ENCODE results near the gene CDK17. TPM values are rescaled to one million over a fixed set of nuclear protein-coding genes. Genes with fewer than 3 reads are reported as not detected.
"Not testable (repeated sequence)": the region's sequence is repeated elsewhere in the genome, so short reads cannot be mapped to it uniquely, and the experiment has no call there.

Gene CDK17
- total and polyA plus RNA-seq, 5 experiments from 2014 or later: 22.1 to 75.6 (median 32.2) TPM

DNA sequence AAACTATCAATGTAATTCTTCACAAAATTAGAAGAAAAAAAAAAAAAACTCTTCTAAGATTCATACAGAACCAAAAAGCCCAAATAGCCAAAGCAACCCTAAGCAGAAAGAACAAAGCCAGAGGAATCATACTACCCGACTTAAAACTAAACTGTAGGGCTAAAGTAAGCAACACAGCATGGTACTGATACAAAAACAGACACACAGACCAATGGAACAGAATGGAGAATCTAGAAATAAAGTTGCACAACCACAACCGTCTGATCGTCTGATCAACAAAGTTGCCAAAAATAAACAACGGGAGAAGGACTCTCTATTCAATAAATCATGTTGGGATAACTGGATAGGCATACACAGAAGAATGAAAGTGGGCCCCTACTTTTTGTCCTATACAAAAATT is 16.9 kb downstream of the CDK17 start:
- peak overlapping the region in 4 of 10 donors; percentile 2 to 27 (median 12) for H3K27ac Mint-ChIP-seq
- POLR2A ChIA-PET: no interaction called here

DNA sequence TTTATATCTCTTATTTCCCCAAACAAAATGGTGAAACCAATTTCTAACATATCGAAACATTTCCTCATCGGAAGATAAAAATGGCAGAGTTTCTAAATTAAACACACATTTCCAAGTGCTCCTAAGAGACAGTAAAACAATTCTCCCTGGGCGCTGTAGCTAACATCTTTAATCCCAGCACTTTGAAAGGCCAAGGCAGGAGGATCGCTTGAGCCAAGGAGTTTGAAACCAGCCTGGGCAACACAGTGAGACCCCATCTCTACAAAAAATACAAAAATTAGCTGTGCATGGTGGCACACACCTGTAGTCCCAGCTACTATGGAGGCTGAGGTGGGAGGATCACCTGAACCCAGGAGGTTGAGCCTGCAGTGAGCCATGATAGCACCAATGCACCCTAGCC is 20.5 kb downstream of the CDK17 start:
- H3K27me3 Mint-ChIP-seq, H3K36me3 Mint-ChIP-seq, DNase-seq, ATAC-seq, H3K4me3 Mint-ChIP-seq: not testable (repeated sequence)
- H3K27ac Mint-ChIP-seq: peak overlapping the region in 9 of 10 donors; percentile 3 to 94 (median 56)
- peaks cover 29 to 90% (median 74%) of the 10 kb centered on the region in 4 donors for H3K4me1 Mint-ChIP-seq
- POLR2A ChIA-PET: interaction anchor here (0.7 to 5.1 kb wide), 3 partner anchors 11 to 20 kb away, joined by 3 to 54 read pairs (median 5); partner anchors contain the start of gene CDK17
- peaks cover 0 to 15% (median 7%) of the 10 kb centered on the region in 9 donors for H3K9me3 Mint-ChIP-seq

More for the DNA sequence above, 16.9 kb downstream of the CDK17 start:
- peak overlapping the region in 2 of 10 donors; percentile 5 to 42 for H3K4me3 Mint-ChIP-seq
- no peaks in the 10 kb centered on the region for H3K27me3 Mint-ChIP-seq
- no peak for DNase-seq
- H3K9me3 Mint-ChIP-seq: peaks cover 0 to 15% (median 5%) of the 10 kb centered on the region in 9 donors
- H3K36me3 Mint-ChIP-seq: peaks cover 0 to 13% (median 6%) of the 10 kb centered on the region in 3 donors
- peaks cover 22 to 90% (median 78%) of the 10 kb centered on the region in 4 donors for H3K4me1 Mint-ChIP-seq
- ATAC-seq: no peak

- H3K27me3 Mint-ChIP-seq: no peaks in the 10 kb centered on the region
- DNase-seq: no peak
- peaks cover 28 to 90% (median 74%) of the 10 kb centered on the region in 4 donors for H3K4me1 Mint-ChIP-seq
- peak overlapping the region; percentile 94 to 99 (median 98) for H3K27ac Mint-ChIP-seq
- peaks cover 0 to 5% (median 0%) of the 10 kb centered on the region in 3 donors for H3K36me3 Mint-ChIP-seq
- H3K4me3 Mint-ChIP-seq: peak overlapping the region; percentile 85 to 96 (median 93)
- POLR2A ChIA-PET: interaction anchor here (0.7 to 5.1 kb wide), 6 partner anchors 11 to 128 kb away, joined by 3 to 54 read pairs (median 4); partner anchors contain the start of gene CDK17
- no peak for ATAC-seq
- H3K9me3 Mint-ChIP-seq: peaks cover 0 to 12% (median 6%) of the 10 kb centered on the region in 9 donors
Observed at GRCh38 chr12:96378319-96378718, 21.9 kb downstream of the CDK17 start.

DNA sequence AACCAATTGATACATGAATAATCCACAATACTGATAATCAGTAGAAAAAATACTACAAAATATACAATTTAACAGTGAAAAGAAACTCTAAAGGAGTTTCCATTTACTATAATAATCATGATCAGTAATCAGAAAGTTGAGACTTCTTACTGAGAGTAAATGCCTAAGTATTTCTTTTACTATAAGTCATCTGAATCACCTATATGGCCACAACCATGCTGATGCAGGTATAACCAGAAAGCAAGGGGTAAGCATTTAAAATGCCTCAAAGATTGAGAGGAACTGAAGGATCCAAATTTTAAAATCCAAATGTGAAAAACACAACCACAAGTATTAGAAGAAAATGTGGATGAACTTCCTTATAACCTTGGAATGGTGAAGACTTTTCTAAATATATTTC is 23.4 kb downstream of the CDK17 start:
- ATAC-seq (no peak), DNase-seq (no peak)
- Mint-ChIP-seq H3K27me3 (no peaks in the 10 kb centered on the region), H3K4me3 (peak overlapping the region in 7 of 10 donors; percentile 39 to 94 (median 85)), H3K4me1 (peaks cover 37 to 88% (median 72%) of the 10 kb centered on the region in 4 donors), H3K27ac (peak overlapping the region; percentile 16 to 99 (median 96)), H3K9me3 (peaks cover 0 to 8% (median 0%) of the 10 kb centered on the region in 9 donors), H3K36me3 (no peaks in the 10 kb centered on the region)
- POLR2A ChIA-PET: no interaction called here

DNA sequence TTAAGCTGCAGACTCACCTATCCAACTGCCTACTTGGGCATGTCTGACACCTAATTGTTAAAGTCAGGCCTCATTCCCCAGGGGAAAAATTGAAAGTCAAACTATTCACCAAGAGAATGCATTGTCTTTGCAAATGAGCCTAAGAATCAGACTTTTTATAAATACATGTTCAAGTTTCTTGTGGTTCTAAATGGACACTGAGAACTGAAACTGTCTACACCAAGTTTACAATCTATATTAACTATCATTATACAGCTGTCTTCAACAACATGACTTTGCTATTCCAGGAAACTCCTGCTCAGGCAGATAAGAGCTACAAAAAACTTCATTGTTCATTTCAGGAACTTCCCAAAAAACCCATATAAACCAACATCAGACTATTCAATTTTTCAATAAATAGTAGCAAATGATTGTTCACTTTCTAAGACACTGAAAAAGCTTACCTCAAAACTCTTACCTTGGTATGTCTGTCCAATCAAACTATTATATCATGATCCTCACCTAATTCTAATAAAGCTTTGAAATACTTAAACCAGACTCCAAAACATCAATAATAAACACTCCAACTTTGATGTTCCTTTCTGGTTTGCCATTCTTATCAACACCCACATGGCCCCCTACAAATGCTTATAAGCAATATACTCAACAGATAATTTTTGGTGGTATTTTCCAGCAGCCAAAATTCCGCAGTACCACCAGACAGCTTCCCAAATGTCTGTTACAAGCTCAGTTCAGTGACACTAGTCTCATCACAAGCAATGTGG is 24.2 kb downstream of the CDK17 start:
- Mint-ChIP-seq H3K27me3 (no peaks in the 10 kb centered on the region), H3K4me1 (peaks cover 42 to 92% (median 76%) of the 10 kb centered on the region in 4 donors), H3K9me3 (peaks cover 0 to 8% (median 0%) of the 10 kb centered on the region in 9 donors), H3K27ac (peak overlapping the region; percentile 16 to 99 (median 88)), H3K4me3 (peak overlapping the region in 9 of 10 donors; percentile 17 to 91 (median 35)), H3K36me3 (no peaks in the 10 kb centered on the region)
- ATAC-seq: no peak
- POLR2A ChIA-PET: interaction anchor here (0.6 to 1.8 kb wide), 4 partner anchors 23 to 107 kb away, joined by 3 to 20 read pairs (median 8); partner anchors contain the start of gene CDK17
- no peak for DNase-seq

DNA sequence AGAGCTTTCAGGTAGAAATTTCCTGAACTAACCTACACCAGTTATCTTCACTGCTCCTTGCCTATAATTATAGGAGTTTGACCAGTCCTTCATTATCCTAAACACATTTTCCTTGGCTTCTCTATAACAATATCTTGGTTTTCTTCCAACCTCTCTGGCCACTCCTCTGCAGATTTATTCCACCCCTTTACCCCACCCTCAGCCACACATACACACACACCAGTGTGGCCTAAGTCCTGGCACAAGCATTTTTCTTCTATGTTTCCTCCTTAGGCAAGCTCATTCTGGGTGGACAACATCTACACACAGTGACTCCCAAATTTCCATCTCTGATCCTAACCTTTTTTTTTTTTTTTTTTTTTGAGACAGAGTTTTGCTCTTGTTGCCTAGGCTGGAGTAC is 25.1 kb downstream of the CDK17 start:
- peaks cover 38 to 88% (median 72%) of the 10 kb centered on the region in 4 donors for H3K4me1 Mint-ChIP-seq
- no peak for DNase-seq
- ATAC-seq: no peak
- H3K9me3 Mint-ChIP-seq: peaks cover 0 to 8% (median 0%) of the 10 kb centered on the region in 9 donors
- H3K36me3 Mint-ChIP-seq: no peaks in the 10 kb centered on the region
- H3K27ac Mint-ChIP-seq: peak overlapping the region; percentile 16 to 94 (median 74)
- POLR2A ChIA-PET: interaction anchor here (0.7 to 1.8 kb wide), 4 partner anchors 22 to 49 kb away, joined by 3 to 20 read pairs (median 5); partner anchors contain the start of gene CDK17
- peak overlapping the region in 8 of 10 donors; percentile 17 to 71 (median 32) for H3K4me3 Mint-ChIP-seq
- no peaks in the 10 kb centered on the region for H3K27me3 Mint-ChIP-seq

DNA sequence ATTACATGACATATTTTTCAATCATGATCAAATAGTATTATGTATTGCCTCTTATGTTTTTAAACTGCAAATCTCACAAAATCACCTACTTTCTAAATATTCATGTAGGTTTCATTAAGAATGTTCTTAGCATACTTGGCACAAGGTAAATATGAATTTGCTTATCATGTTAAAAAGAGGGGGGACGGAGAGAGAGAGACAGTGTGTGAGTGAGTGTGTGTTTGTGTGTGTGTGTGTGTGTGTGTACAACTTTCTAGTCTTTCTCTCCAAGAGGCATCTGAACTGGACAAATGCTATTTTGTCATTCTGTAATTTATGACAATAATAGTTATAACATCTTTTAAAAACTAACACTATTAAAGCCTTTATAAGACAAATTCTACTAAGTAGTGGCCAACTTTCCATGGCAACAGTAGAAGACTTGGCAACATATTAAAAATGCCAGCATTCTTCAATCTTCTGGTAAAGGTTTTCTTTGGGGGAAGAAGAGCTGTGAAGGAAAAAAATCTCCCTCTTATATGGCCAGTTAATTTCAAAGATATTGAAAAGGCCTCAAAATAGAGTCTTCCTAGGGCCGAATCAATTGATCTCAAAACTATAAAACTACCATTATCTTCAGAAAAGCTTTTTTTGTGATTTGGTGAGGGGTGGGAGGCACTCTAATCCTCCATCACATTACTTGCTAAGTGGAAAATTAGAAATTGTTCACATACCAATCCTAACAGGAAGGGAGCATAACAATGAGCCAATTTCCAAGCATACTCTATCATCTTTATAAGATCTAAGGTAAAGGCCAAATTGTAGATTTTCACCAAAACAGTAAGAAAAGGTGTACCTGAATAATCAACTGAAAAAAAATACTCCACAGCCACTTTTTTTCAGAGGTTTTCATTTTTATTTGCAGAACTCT is 28.2 kb downstream of the CDK17 start:
- Mint-ChIP-seq H3K27me3 (no peaks in the 10 kb centered on the region), H3K9me3 (no peaks in the 10 kb centered on the region), H3K4me1 (peaks cover 45 to 84% (median 78%) of the 10 kb centered on the region in 4 donors), H3K36me3 (peaks cover 0 to 3% (median 3%) of the 10 kb centered on the region in 3 donors), H3K4me3 (peak overlapping the region in 6 of 10 donors; percentile 0 to 42 (median 22)), H3K27ac (peak overlapping the region in 6 of 10 donors; percentile 8 to 79 (median 56))
- POLR2A ChIA-PET: no interaction called here
- no peak for DNase-seq
- ATAC-seq: no peak

DNA sequence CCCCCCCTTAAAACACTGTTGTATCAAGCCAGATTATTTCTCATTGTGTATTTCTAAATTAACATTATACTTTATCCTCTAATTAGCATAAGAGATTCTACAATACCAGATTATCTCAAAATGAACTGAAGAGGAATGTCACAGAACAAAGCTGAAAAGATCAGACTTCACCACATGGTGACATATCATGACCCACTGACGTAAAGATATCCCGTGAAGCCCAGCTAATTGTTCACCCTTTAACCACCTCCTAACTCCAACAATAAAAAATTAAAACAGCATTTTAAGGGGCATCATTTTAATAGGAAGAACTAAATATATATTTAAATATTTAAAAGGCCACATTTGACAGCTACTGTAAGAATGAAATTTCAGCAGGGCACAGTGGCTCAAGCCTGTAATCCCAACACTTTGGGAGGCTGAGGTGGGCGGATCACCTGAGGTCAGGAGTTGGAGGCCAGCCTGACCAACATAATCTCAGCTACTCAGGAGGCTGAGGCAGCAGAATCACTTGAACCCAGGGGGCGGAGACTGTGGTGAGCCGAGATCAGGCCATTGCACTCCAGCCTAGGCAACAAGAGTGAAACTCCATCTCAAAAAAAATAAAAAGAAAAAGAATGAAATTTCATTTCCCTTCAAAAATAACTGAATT is 29.0 kb downstream of the CDK17 start:
- H3K27me3 Mint-ChIP-seq: no peaks in the 10 kb centered on the region
- no peaks in the 10 kb centered on the region for H3K9me3 Mint-ChIP-seq
- POLR2A ChIA-PET: interaction anchor here (0.6 kb wide), 1 partner anchor 14 kb away, joined by 4 read pairs; no protein-coding TSS in a partner anchor
- peak overlapping the region in 6 of 10 donors; percentile 29 to 64 (median 42) for H3K4me3 Mint-ChIP-seq
- ATAC-seq: no peak
- H3K4me1 Mint-ChIP-seq: peaks cover 46 to 84% (median 81%) of the 10 kb centered on the region in 4 donors
- H3K36me3 Mint-ChIP-seq: peaks cover 0 to 3% (median 3%) of the 10 kb centered on the region in 3 donors
- peak overlapping the region in 6 of 10 donors; percentile 8 to 73 (median 54) for H3K27ac Mint-ChIP-seq
- no peak for DNase-seq

- Mint-ChIP-seq H3K36me3 (peaks cover 0 to 6% (median 3%) of the 10 kb centered on the region in 3 donors), H3K27me3 (no peaks in the 10 kb centered on the region), H3K9me3 (no peaks in the 10 kb centered on the region), H3K4me3 (no peak overlapping the region), H3K27ac (peak overlapping the region in 2 of 10 donors; percentile 12 to 31), H3K4me1 (peaks cover 32 to 83% (median 75%) of the 10 kb centered on the region in 4 donors)
- POLR2A ChIA-PET: interaction anchor here (0.6 to 1.1 kb wide), 3 partner anchors 15 to 31 kb away, joined by 4 to 6 read pairs (median 4); partner anchors contain the start of gene CDK17
- DNase-seq (no peak), ATAC-seq (no peak)
Observed at GRCh38 chr12:96368687-96369086, 31.6 kb downstream of the CDK17 start.

- Mint-ChIP-seq H3K4me3 (peak overlapping the region in 6 of 10 donors; percentile 22 to 50 (median 36)), H3K27me3 (no peaks in the 10 kb centered on the region), H3K27ac (peak overlapping the region in 4 of 10 donors; percentile 12 to 57 (median 31)), H3K9me3 (no peaks in the 10 kb centered on the region), H3K4me1 (peaks cover 30 to 82% (median 73%) of the 10 kb centered on the region in 4 donors), H3K36me3 (peaks cover 0 to 6% (median 3%) of the 10 kb centered on the region in 3 donors)
- no peak for DNase-seq
- ATAC-seq: no peak
- POLR2A ChIA-PET: interaction anchor here (0.6 to 1.1 kb wide), 3 partner anchors 15 to 32 kb away, joined by 4 to 6 read pairs (median 4); partner anchors contain the start of gene CDK17
Observed at GRCh38 chr12:96368233-96368632, 32.0 kb downstream of the CDK17 start.

GRCh38 chr12:96366381-96366654 is 33.9 kb downstream of the CDK17 start:
- POLR2A ChIA-PET: interaction anchor here (2.1 kb wide), 1 partner anchor 12 kb away, joined by 6 read pairs; no protein-coding TSS in a partner anchor
- DNase-seq (no peak), ATAC-seq (no peak)
- Mint-ChIP-seq H3K4me1 (peaks cover 23 to 82% (median 69%) of the 10 kb centered on the region in 4 donors), H3K27me3 (no peaks in the 10 kb centered on the region), H3K4me3 (peak overlapping the region in 1 of 10 donors; percentile 14), H3K9me3 (no peaks in the 10 kb centered on the region), H3K36me3 (peaks cover 0 to 6% (median 3%) of the 10 kb centered on the region in 3 donors), H3K27ac (peak overlapping the region in 2 of 10 donors; percentile 4 to 36)

Data from naive thymus-derived CD8-positive, alpha-beta T cell (primary cell).